Naive B cell (primary cell): Measurements from ENCODE around the gene P4HTM. TPM values are rescaled to one million over a fixed set of nuclear protein-coding genes. Genes with fewer than 3 reads are reported as not detected.

Source experiments
- ATAC-seq, 2 donors: fragments of 150-1000 bp; cut with Tn5 transposase; 2 replicates each; pipeline ENCODE4 v1.10.0; 2021; ENCODE audit warnings: low read depth in 2 of 2, mild to moderate bottlenecking in 2 of 2, moderate library complexity in 2 of 2
- DNase-seq: peaks from one replicate; pipeline ENCODE4 v3.0.0; 2022
- H3K27ac Mint-ChIP-seq, 6 donors: one replicate each; pipeline ENCODE4 v1.8.0; 2020 to 2022; ENCODE audit warnings: mild to moderate bottlenecking in 6 of 6, mixed read lengths in 6 of 6, moderate library complexity in 5 of 6, inconsistent platforms in 2 of 6
- H3K27me3 Mint-ChIP-seq, 3 donors: one replicate each; pipeline ENCODE4 v1.8.0; 2021 to 2022; ENCODE audit warnings: mixed read lengths in 3 of 3, mild to moderate bottlenecking in 1 of 3
- H3K36me3 Mint-ChIP-seq, 2 donors: one replicate each; pipeline ENCODE4 v1.8.0; 2020 to 2022; ENCODE audit warnings: mixed read lengths in 2 of 2, inconsistent platforms in 1 of 2, mild to moderate bottlenecking in 1 of 2
- H3K4me1 Mint-ChIP-seq, 3 donors: one replicate each; pipeline ENCODE4 v1.8.0; 2020 to 2022; ENCODE audit warnings: mixed read lengths in 3 of 3, inconsistent platforms in 1 of 3, mild to moderate bottlenecking in 1 of 3, moderate library complexity in 1 of 3
- H3K4me3 Mint-ChIP-seq, 8 donors: one replicate each; pipeline ENCODE4 v1.8.0; 2020 to 2022; ENCODE audit warnings: mild to moderate bottlenecking in 8 of 8, mixed read lengths in 8 of 8, moderate library complexity in 8 of 8, inconsistent platforms in 2 of 8
- H3K9me3 Mint-ChIP-seq, 7 donors: one replicate each; pipeline ENCODE4 v1.8.0; 2020 to 2022; ENCODE audit warnings: mixed read lengths in 7 of 7, mild to moderate bottlenecking in 5 of 7, inconsistent platforms in 2 of 7, moderate library complexity in 1 of 7
- polyA plus RNA-seq, 6 donors: library from polyadenylated mRNA; unstranded; fragments of 300-500 nt; fragmentation: Illumina TruSeq; gene quantifications; one replicate each; pipeline ENCODE4 v1.2.3, GENCODE V29; 2021; ENCODE audit warnings: low read depth in 6 of 6

The P4HTM gene
- polyA plus RNA-seq, 6 donors from 2014 or later, result 2.6 to 17.8 (median 15.1) TPM

- peak overlapping the region in 2 of 6 donors; percentile 20 to 60 for H3K27ac Mint-ChIP-seq
- H3K4me3 Mint-ChIP-seq, result peak overlapping the region in 2 of 8 donors; percentile 6 to 93
- ATAC-seq (no peak), DNase-seq (no peak)
- H3K36me3 Mint-ChIP-seq, result peaks cover 4% of the 10 kb centered on the region in 2 donors
- peaks cover 40 to 72% (median 68%) of the 10 kb centered on the region in 3 donors for H3K4me1 Mint-ChIP-seq
- no peaks in the 10 kb centered on the region for H3K9me3 Mint-ChIP-seq
- H3K27me3 Mint-ChIP-seq, result no peaks in the 10 kb centered on the region
These were observed 36.5 kb downstream of the P4HTM start for GRCh38 chr3:49026536-49026935.

GRCh38 chr3:49027634-49028033, 37.6 kb downstream of the P4HTM start:
- ATAC-seq (no peak), DNase-seq (no peak)
- Mint-ChIP-seq H3K27me3 (no peaks in the 10 kb centered on the region), H3K4me3 (peak overlapping the region in 2 of 8 donors; percentile 93 to 94), H3K4me1 (peaks cover 40 to 69% (median 65%) of the 10 kb centered on the region in 3 donors), H3K36me3 (peaks cover 4 to 13% of the 10 kb centered on the region in 2 donors), H3K27ac (peak overlapping the region in 2 of 6 donors; percentile 54 to 99), H3K9me3 (no peaks in the 10 kb centered on the region)

- Mint-ChIP-seq H3K4me3 (peak overlapping the region; percentile 93 to 99 (median 95)), H3K4me1 (peaks cover 37 to 63% (median 59%) of the 10 kb centered on the region in 3 donors), H3K27ac (peak overlapping the region; percentile 98 to 100 (median 99)), H3K36me3 (peaks cover 4 to 13% of the 10 kb centered on the region in 2 donors), H3K9me3 (no peaks in the 10 kb centered on the region), H3K27me3 (no peaks in the 10 kb centered on the region)
- ATAC-seq (no peak), DNase-seq (no peak)
These were observed 38.2 kb downstream of the P4HTM start for GRCh38 chr3:49028298-49028672.

GRCh38 chr3:49028673-49029562, 38.9 kb downstream of the P4HTM start, which contains the start of gene IMPDH2:
Gene IMPDH2, minus strand, starts transcription at chr3:49029398. Its CDS starts 48 bp downstream, at chr3:49029350.
- no peaks in the 10 kb centered on the region for H3K27me3 Mint-ChIP-seq
- peak; percentile 92 for DNase-seq
- H3K4me3 Mint-ChIP-seq, result peak within 1 kb of the TSS; percentile 93 to 99 (median 95)
- peak within 1 kb of the TSS; percentile 98 to 100 (median 99) for H3K27ac Mint-ChIP-seq
- ATAC-seq, result peak; percentile 96 to 97
- H3K4me1 Mint-ChIP-seq, result peaks cover 37 to 57% (median 52%) of the 10 kb centered on the region in 3 donors
- peaks cover 4 to 13% of the 10 kb centered on the region in 2 donors for H3K36me3 Mint-ChIP-seq
- H3K9me3 Mint-ChIP-seq, result no peaks in the 10 kb centered on the region

- DNase-seq, result no peak
- no peaks in the 10 kb centered on the region for H3K9me3 Mint-ChIP-seq
- H3K36me3 Mint-ChIP-seq, result peaks cover 5 to 13% of the 10 kb centered on the region in 2 donors
- peak overlapping the region; percentile 93 to 99 (median 95) for H3K4me3 Mint-ChIP-seq
- H3K27me3 Mint-ChIP-seq, result no peaks in the 10 kb centered on the region
- peak overlapping the region; percentile 98 to 100 (median 99) for H3K27ac Mint-ChIP-seq
- no peak for ATAC-seq
- H3K4me1 Mint-ChIP-seq, result peaks cover 37 to 51% (median 46%) of the 10 kb centered on the region in 3 donors
These were observed 39.5 kb downstream of the P4HTM start for GRCh38 chr3:49029563-49029884.

GRCh38 chr3:49030321-49030720, 40.3 kb downstream of the P4HTM start:
- H3K4me1 Mint-ChIP-seq, result peaks cover 34 to 48% (median 44%) of the 10 kb centered on the region in 3 donors
- ATAC-seq (no peak), DNase-seq (no peak)
- peak overlapping the region in 3 of 8 donors; percentile 35 to 68 (median 41) for H3K4me3 Mint-ChIP-seq
- H3K27ac Mint-ChIP-seq, result peak overlapping the region in 5 of 6 donors; percentile 51 to 99 (median 91)
- no peaks in the 10 kb centered on the region for H3K9me3 Mint-ChIP-seq
- no peaks in the 10 kb centered on the region for H3K27me3 Mint-ChIP-seq
- H3K36me3 Mint-ChIP-seq, result peaks cover 11 to 13% of the 10 kb centered on the region in 2 donors

GRCh38 chr3:49032646-49033304, 42.7 kb downstream of the P4HTM start:
- Mint-ChIP-seq H3K4me3 (no peak overlapping the region), H3K4me1 (peaks cover 22 to 31% (median 26%) of the 10 kb centered on the region in 3 donors), H3K36me3 (peaks cover 13 to 15% of the 10 kb centered on the region in 2 donors), H3K27ac (no peak overlapping the region), H3K9me3 (no peaks in the 10 kb centered on the region), H3K27me3 (no peaks in the 10 kb centered on the region)
- DNase-seq (no peak), ATAC-seq (no peak)

GRCh38 chr3:49034650-49035049, 44.6 kb downstream of the P4HTM start:
- no peak for ATAC-seq
- no peak for DNase-seq
- H3K9me3 Mint-ChIP-seq, result no peaks in the 10 kb centered on the region
- no peaks in the 10 kb centered on the region for H3K27me3 Mint-ChIP-seq
- no peak overlapping the region for H3K4me3 Mint-ChIP-seq
- peaks cover 4 to 15% (median 8%) of the 10 kb centered on the region in 3 donors for H3K4me1 Mint-ChIP-seq
- H3K27ac Mint-ChIP-seq, result peak overlapping the region in 1 of 6 donors; percentile 43
- peaks cover 13 to 15% of the 10 kb centered on the region in 2 donors for H3K36me3 Mint-ChIP-seq

GRCh38 chr3:49035281-49035680, 45.2 kb downstream of the P4HTM start:
- Mint-ChIP-seq H3K27ac (peak overlapping the region in 5 of 6 donors; percentile 33 to 92 (median 43)), H3K9me3 (no peaks in the 10 kb centered on the region), H3K4me1 (peaks cover 4 to 14% (median 4%) of the 10 kb centered on the region in 3 donors), H3K36me3 (peaks cover 13 to 15% of the 10 kb centered on the region in 2 donors), H3K27me3 (no peaks in the 10 kb centered on the region), H3K4me3 (no peak overlapping the region)
- no peak for DNase-seq
- ATAC-seq, result no peak

GRCh38 chr3:49053543-49053942, 63.5 kb downstream of the P4HTM start:
- no peak for ATAC-seq
- Mint-ChIP-seq H3K36me3 (peaks cover 5 to 22% of the 10 kb centered on the region in 2 donors), H3K4me1 (peaks cover 17 to 30% (median 19%) of the 10 kb centered on the region in 3 donors), H3K27me3 (no peaks in the 10 kb centered on the region), H3K4me3 (no peak overlapping the region), H3K27ac (peak overlapping the region in 1 of 6 donors; percentile 83), H3K9me3 (no peaks in the 10 kb centered on the region)
- DNase-seq, result no peak

- Mint-ChIP-seq H3K27ac (peak overlapping the region in 1 of 6 donors; percentile 83), H3K36me3 (peaks cover 5 to 22% of the 10 kb centered on the region in 2 donors), H3K9me3 (no peaks in the 10 kb centered on the region), H3K4me1 (peaks cover 17 to 30% (median 19%) of the 10 kb centered on the region in 3 donors), H3K27me3 (no peaks in the 10 kb centered on the region), H3K4me3 (no peak overlapping the region)
- DNase-seq, result no peak
- ATAC-seq, result no peak
These were observed 64.4 kb downstream of the P4HTM start for GRCh38 chr3:49054344-49054862.
